ENCODE measurements around the gene RNF10. TPM values are rescaled to one million over a fixed set of nuclear protein-coding genes. Genes with fewer than 3 reads are reported as not detected.
A peak's percentile ranks its signal among the peaks of the same experiment; 100 is the strongest.

RNF10 gene
- total RNA-seq, 1 experiment from 2014 or later, result 177 TPM

DNA sequence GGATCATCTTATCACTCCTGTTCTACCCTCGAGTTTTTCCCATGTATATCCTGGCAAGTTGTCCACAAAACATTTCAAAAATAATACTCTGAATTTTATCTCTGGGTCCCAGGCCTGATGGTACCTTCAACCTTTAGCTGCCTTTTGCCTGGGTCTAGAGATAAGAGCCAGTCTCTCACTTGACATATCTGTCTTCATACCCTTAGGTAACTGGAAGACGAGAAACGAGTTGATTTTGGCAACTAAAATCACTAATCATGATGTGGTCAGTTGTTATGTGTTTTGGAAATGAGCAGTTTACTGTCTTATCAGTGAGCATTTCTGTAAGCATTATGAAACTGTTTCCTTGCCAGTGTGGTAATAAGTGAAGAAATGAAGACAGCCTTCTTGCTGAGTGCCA lies 6.3 kb downstream of the RNF10 start:
- POLR2A ChIA-PET, result no interaction called here
- Histone ChIP-seq H3K27me3 (ENCODE audit: control insufficient read depth, insufficient read depth, low read length) (no peaks in the 10 kb centered on the region), H3K9me3 (ENCODE audit: control insufficient read depth, insufficient read depth, low read depth, low read length) (no peaks in the 10 kb centered on the region), H3K4me3 (ENCODE audit: low read depth in 2 of 2, low read length in 2 of 2) (no peak overlapping the region), H3K4me1 (ENCODE audit: control insufficient read depth, insufficient read depth, low read length) (peaks cover 38% of the 10 kb centered on the region), H3K27ac (ENCODE audit: low read length) (peak overlapping the region; percentile 31; the same call in 1 of the 2 replicates), H3K36me3 (ENCODE audit: control insufficient read depth, insufficient read depth, low read length) (no peaks in the 10 kb centered on the region)
- intact Hi-C loops (cut with micrococcal nuclease; ENCODE audit: unreplicated experiment), result no loop called here
- TF ChIP-seq, protein P1, sequence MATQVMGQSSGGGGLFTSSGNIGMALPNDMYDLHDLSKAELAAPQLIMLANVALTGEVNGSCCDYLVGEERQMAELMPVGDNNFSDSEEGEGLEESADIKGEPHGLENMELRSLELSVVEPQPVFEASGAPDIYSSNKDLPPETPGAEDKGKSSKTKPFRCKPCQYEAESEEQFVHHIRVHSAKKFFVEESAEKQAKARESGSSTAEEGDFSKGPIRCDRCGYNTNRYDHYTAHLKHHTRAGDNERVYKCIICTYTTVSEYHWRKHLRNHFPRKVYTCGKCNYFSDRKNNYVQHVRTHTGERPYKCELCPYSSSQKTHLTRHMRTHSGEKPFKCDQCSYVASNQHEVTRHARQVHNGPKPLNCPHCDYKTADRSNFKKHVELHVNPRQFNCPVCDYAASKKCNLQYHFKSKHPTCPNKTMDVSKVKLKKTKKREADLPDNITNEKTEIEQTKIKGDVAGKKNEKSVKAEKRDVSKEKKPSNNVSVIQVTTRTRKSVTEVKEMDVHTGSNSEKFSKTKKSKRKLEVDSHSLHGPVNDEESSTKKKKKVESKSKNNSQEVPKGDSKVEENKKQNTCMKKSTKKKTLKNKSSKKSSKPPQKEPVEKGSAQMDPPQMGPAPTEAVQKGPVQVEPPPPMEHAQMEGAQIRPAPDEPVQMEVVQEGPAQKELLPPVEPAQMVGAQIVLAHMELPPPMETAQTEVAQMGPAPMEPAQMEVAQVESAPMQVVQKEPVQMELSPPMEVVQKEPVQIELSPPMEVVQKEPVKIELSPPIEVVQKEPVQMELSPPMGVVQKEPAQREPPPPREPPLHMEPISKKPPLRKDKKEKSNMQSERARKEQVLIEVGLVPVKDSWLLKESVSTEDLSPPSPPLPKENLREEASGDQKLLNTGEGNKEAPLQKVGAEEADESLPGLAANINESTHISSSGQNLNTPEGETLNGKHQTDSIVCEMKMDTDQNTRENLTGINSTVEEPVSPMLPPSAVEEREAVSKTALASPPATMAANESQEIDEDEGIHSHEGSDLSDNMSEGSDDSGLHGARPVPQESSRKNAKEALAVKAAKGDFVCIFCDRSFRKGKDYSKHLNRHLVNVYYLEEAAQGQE (IDR thresholded peaks at IDR 0.05; ENCODE audit: insufficient read depth in 1 of 2, low read depth in 2 of 2, low read length in 1 of 2), result no peak
- TF ChIP-seq, protein P2, sequence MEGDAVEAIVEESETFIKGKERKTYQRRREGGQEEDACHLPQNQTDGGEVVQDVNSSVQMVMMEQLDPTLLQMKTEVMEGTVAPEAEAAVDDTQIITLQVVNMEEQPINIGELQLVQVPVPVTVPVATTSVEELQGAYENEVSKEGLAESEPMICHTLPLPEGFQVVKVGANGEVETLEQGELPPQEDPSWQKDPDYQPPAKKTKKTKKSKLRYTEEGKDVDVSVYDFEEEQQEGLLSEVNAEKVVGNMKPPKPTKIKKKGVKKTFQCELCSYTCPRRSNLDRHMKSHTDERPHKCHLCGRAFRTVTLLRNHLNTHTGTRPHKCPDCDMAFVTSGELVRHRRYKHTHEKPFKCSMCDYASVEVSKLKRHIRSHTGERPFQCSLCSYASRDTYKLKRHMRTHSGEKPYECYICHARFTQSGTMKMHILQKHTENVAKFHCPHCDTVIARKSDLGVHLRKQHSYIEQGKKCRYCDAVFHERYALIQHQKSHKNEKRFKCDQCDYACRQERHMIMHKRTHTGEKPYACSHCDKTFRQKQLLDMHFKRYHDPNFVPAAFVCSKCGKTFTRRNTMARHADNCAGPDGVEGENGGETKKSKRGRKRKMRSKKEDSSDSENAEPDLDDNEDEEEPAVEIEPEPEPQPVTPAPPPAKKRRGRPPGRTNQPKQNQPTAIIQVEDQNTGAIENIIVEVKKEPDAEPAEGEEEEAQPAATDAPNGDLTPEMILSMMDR (IDR thresholded peaks at IDR 0.05), result no peak
- TF ChIP-seq SIN3A (IDR thresholded peaks at IDR 0.05; ENCODE audit: borderline replicate concordance, insufficient read depth, low read depth, low read length) (no peak), TCF7L2 (IDR thresholded peaks at IDR 0.05; ENCODE audit: low read depth, low read length) (no peak), POLR2AphosphoS5 (IDR thresholded peaks at IDR 0.05; ENCODE audit: low read depth, low read length) (no peak)
- CTCF ChIA-PET, result interaction anchor here (0.7 kb wide), 1 partner anchor 108 kb away, joined by 3 read pairs; no protein-coding TSS in a partner anchor
- in situ Hi-C loops (cut with HindIII; ENCODE audit: low pct_unique_long_range_greater_than_20kb, low sequenced_read_pairs), result no loop called here
- no peak for DNase-seq (ENCODE audit: low read depth, low spot score)
- no TSS peak for BruUV-seq (replicated peaks)
- ATAC-seq, result no peak

DNA sequence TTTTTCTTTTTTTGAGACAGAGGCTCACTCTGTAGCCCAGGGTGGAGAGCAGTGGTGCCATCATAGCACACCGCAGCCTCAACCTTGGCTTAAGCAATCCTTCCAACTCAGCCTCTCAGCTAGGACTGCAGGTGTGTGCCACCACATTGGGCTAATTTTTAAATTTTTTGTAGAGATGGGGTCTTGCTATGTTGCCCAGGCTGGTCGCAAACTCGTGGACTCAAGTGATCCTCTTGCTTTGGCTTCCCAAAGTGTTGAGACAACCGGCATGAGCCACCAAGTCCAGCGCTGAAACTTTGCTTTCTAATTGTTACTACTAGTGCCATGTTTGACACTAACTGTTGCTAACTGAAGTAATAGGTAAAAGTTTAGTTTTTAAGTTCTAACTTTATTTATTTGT lies 8.0 kb downstream of the RNF10 start:
- DNase-seq (ENCODE audit: low read depth, low spot score) (no peak), ATAC-seq (no peak)
- H3K9me3 ChIP-seq (ENCODE audit: control insufficient read depth, insufficient read depth, low read depth, low read length), result no peaks in the 10 kb centered on the region
- no peak overlapping the region for H3K27ac ChIP-seq (ENCODE audit: low read length)
- BruUV-seq (replicated peaks), result no TSS peak
- in situ Hi-C loops (cut with HindIII; ENCODE audit: low pct_unique_long_range_greater_than_20kb, low sequenced_read_pairs) (no loop called here), intact Hi-C loops (cut with micrococcal nuclease; ENCODE audit: unreplicated experiment) (no loop called here)
- ChIA-PET CTCF (no interaction called here), POLR2A (no interaction called here)
- peaks cover 30% of the 10 kb centered on the region for H3K4me1 ChIP-seq (ENCODE audit: control insufficient read depth, insufficient read depth, low read length)
- H3K27me3 ChIP-seq (ENCODE audit: control insufficient read depth, insufficient read depth, low read length), result no peaks in the 10 kb centered on the region
- TF ChIP-seq SIN3A (IDR thresholded peaks at IDR 0.05; ENCODE audit: borderline replicate concordance, insufficient read depth, low read depth, low read length) (no peak), TCF7L2 (IDR thresholded peaks at IDR 0.05; ENCODE audit: low read depth, low read length) (no peak), POLR2AphosphoS5 (IDR thresholded peaks at IDR 0.05; ENCODE audit: low read depth, low read length) (no peak)
- TF ChIP-seq, protein P1 (IDR thresholded peaks at IDR 0.05; ENCODE audit: insufficient read depth in 1 of 2, low read depth in 2 of 2, low read length in 1 of 2), result no peak
- TF ChIP-seq, protein P2 (IDR thresholded peaks at IDR 0.05), result no peak
- H3K36me3 ChIP-seq (ENCODE audit: control insufficient read depth, insufficient read depth, low read length), result peaks cover 9% of the 10 kb centered on the region; the same call in 1 of the 2 replicates
- H3K4me3 ChIP-seq (ENCODE audit: low read depth in 2 of 2, low read length in 2 of 2), result no peak overlapping the region

Data from Panc1 (cell line).